Measurements from ENCODE around the gene IPO13.

The IPO13 gene

DNA sequence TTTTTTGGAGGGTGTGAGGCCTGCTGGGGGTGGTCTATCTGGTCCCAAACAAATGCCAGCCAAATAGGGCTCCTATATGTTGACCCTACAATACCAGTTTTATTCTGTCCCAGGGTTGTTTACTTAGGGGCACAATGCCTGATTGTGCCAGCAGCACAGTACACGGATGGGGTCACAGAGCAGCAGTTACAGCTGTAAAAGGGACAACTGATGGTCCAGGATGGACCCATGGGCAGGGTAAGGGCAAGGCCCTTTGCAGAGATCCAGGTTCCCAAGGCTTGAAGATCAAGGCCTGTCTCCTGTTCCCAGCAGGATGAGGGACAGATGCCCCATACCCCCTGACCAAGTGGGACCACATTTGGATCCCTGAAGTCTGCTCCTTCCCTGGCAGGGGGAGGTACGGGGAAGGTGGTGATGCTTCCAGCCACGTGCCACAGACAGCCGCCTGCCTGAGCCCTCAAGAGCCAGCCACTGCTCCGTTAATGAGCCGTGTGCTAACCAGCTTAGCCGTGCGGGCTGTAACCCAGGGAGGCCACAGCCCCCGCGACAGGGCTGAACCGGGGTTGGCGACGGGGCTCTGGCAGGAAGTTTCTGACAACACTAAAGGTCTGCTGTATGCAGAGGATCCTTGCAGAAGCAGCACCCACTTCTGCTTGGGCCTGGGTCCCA lies 66.3 kb downstream of the IPO13 start:
- no peak for DNase-seq

DNA sequence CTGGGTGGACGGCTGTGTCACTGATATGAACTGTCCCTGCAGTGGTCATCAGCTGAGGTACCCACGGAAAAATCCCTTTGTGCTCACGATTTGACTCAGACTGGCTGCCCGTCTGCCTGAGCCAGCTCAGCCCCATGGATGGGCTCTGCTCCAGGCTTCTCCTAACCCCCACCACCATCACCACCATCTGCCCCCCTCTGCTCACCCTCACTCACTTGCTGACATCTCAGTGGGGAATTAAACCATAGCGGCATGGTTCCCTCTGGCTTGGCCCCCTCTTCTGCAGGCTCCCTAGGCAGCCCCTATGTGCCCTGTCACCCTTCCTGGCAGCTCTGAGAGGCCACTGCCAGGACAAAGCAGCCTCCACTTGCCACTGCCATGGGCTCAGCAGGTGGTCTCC lies 67.2 kb downstream of the IPO13 start:
- DNase-seq: no peak

DNA sequence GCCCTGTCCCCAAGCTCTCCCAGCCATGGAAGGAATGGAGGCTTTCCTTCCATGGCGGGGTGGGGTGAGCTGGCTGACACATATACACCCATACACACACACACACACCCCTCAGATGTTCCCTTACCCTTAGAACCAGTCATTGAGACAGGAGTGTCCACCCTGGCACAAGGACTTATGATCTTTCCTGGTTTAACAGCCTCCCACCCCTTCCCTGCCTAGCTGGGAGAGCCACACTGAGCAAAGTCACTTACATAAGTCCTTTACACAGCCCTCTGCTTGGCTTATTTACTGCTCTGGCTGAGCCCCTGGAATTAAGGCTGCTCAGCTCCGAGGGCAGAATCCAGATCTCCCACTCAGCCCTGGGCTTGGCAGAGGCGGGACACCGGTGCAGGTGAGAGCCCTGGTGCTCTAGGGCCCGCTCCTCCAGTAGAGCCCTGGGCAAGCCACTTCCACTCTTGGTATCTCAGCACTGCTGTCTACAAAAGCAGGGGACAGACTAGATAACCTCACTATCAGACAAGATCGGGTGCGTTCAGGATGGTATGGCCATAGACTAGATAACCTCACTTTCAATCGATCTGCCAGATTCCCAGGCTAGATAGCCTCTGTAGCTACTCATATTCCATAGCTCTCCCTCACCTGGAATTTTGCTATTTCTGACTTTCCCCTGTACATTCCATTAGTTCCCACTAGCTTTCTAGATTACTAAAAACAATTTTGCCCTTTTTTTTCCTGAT lies 67.8 kb downstream of the IPO13 start:
- no peak for DNase-seq

DNA sequence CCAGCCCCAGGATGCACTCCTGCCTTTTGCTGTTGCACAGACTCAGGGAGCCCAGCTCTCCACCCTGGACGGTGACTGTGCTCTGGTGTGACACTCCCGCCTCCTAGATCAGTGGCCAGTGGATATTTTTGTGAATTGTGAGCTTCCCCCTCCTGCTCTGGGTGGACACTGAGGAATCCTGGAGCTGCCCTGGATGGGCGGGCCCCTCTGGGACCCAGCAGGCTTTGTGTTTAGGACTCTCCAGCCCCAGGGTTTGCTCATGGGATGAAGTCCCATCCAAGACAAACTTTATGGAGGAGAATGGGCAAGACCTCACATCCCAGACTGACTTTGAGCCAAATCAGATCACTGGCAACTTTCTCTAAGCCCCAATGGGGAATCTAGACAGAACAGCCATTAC lies 68.5 kb downstream of the IPO13 start:
- no peak for DNase-seq

DNA sequence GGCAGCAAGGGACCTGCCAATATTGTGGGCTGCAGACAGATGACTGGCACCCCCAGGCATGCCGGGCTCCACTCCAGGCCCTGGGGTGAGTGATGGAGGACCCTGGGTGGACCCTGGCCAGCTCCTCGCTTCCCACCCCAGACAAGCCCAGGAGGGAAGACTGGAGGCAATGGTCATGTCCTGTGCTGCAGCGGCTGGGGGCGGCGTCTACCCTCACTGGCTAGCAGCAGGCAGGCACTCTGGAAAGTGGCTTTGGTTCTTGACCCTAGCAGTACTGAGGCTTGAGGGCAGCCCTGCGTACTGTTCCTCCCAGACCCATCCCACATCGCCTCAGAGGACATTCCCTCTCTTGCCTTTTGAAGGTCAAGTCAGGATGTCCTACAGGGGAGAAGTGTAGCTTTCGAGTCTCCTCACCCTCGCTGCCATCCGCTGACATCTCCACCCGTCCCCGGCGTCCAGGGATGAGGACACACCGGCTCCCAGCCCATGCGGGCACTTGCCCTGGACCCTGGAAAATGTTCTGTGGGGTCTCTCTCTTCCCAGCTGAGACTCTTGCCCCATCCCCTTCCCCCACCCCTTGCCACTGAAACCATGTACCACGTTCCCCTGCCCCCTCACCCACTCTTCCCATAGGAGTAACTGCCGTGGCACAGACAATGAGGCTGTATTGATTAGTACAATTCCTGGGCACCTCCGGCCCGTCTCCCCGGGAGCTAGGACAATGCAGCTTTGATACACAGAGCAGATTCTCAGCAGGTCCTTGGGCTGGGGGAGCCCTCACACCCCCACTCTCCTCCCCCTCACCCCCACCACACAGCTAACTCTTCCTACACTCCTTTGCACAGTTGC lies 69.5 kb downstream of the IPO13 start:
- DNase-seq: no peak

DNA sequence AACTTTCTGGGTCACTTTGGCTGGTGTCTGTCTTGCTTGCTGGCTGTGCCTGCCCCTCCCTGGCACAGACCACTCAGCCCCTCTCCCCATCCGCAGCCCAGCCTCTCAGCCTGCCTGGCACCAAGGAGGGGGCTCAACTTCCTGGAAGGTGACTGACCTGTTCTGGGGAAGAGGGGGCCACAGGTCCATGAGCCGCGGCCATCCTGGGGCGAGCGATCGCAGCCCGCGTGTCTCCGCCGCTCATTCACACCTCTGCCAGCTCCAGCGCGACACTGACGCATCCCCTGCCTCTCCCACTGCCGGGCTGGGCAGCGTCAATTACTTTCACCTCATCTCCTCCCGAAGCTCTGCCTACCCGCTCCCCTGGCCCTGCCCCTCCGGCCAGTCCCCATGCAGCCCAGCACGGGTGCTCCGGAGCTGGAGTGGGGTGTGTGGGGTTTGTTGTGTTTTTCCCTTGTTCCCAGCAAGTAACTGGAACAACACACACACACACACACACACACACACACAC lies 70.2 kb downstream of the IPO13 start:
- DNase-seq: no peak

Measured in activated CD4-positive, alpha-beta T cell treated with anti-CD3 and anti-CD28 coated beads, Interleukin-2, amount 50 U/mL, for 4 hours (primary cell).